GM12891 (cell line): ENCODE results near the gene ZNF593OS.

Source experiments
- DNase-seq: peaks from one replicate; pipeline ENCODE4 v3.0.0; 2011; ENCODE audit warnings: low spot score; ENCODE audit not compliant: insufficient read length
- FAIRE-seq: peaks from 2 replicates; lab custom pipeline; 2011; peaks lifted over from hg19 to GRCh38; lab: Jason Lieb, UNC
- PAX5 ChIP-seq: IDR thresholded peaks from 2 replicates; pipeline ENCODE4 v1.6.1; 2011; ENCODE audit warnings: low read length, moderate library complexity, mild to moderate bottlenecking; ENCODE audit not compliant: insufficient read depth, severe bottlenecking
- POLR2A ChIP-seq: IDR thresholded peaks from 2 replicates; pipeline ENCODE4 v1.6.1; 2011; ENCODE audit warnings: low read depth, low read length, control low read depth
- POLR2AphosphoS5 ChIP-seq: IDR thresholded peaks from 2 replicates; pipeline ENCODE4 v1.6.1; 2011; ENCODE audit warnings: low read depth, low read length, control low read depth
- POU2F2 ChIP-seq: IDR thresholded peaks from 2 replicates; pipeline ENCODE4 v1.6.1; 2011; ENCODE audit warnings: low read depth, mild to moderate bottlenecking, control low read depth, low read length, moderate library complexity
- SPI1 ChIP-seq: IDR thresholded peaks from 2 replicates; pipeline ENCODE4 v1.6.1; 2011; ENCODE audit warnings: low read depth, low read length, control low read depth
- TAF1 ChIP-seq: IDR thresholded peaks from 2 replicates; pipeline ENCODE4 v1.6.1; 2011; ENCODE audit warnings: low read depth, low read length, control low read depth

Gene ZNF593OS

GRCh38 chr1:26200413-26200812 is 28.8 kb upstream of the ZNF593OS start:
- no peak for FAIRE-seq
- no peak for TF ChIP-seq POLR2A
- no peak for TF ChIP-seq SPI1
- no peak for TF ChIP-seq POU2F2
- no peak for TF ChIP-seq TAF1
- TF ChIP-seq POLR2AphosphoS5: no peak
- no peak for TF ChIP-seq PAX5
- no peak for DNase-seq

GRCh38 chr1:26197813-26198212 is 26.2 kb upstream of the ZNF593OS start:
- DNase-seq (no peak), FAIRE-seq (no peak)
- TF ChIP-seq SPI1 (no peak), POLR2A (no peak), POU2F2 (no peak), POLR2AphosphoS5 (no peak), PAX5 (no peak), TAF1 (no peak)

GRCh38 chr1:26197301-26197700 is 25.7 kb upstream of the ZNF593OS start:
- FAIRE-seq: no peak
- no peak for TF ChIP-seq POU2F2
- TF ChIP-seq PAX5: no peak
- TF ChIP-seq TAF1: no peak
- no peak for TF ChIP-seq SPI1
- TF ChIP-seq POLR2AphosphoS5: no peak
- TF ChIP-seq POLR2A: no peak
- no peak for DNase-seq

- no peak for FAIRE-seq
- no peak for DNase-seq
- no peak for TF ChIP-seq TAF1
- TF ChIP-seq POU2F2: no peak
- no peak for TF ChIP-seq POLR2AphosphoS5
- no peak for TF ChIP-seq PAX5
- no peak for TF ChIP-seq POLR2A
- TF ChIP-seq SPI1: no peak
Measured at GRCh38 chr1:26195805-26196204, 24.2 kb upstream of the ZNF593OS start.

- DNase-seq (no peak), FAIRE-seq (no peak)
- TF ChIP-seq SPI1: no peak
- no peak for TF ChIP-seq POU2F2
- no peak for TF ChIP-seq PAX5
- TF ChIP-seq POLR2A: no peak
- TF ChIP-seq POLR2AphosphoS5: no peak
- no peak for TF ChIP-seq TAF1
Measured at GRCh38 chr1:26191739-26192138, 20.1 kb upstream of the ZNF593OS start.

- FAIRE-seq: no peak
- TF ChIP-seq PAX5 (no peak), POU2F2 (no peak), TAF1 (no peak), POLR2AphosphoS5 (no peak), SPI1 (no peak), POLR2A (no peak)
- DNase-seq: no peak
Measured at GRCh38 chr1:26190373-26190987, 18.8 kb upstream of the ZNF593OS start, which contains the start of gene CATSPER4. CATSPER4 (plus strand) TSS chr1:26190602; CDS start chr1:26190628, 26 bp downstream.

- no peak for FAIRE-seq
Measured at GRCh38 chr1:26189751-26190275, 18.2 kb upstream of the ZNF593OS start.

GRCh38 chr1:26189331-26189730 is 17.7 kb upstream of the ZNF593OS start:
- FAIRE-seq (no peak), DNase-seq (no peak)
- no peak for TF ChIP-seq TAF1
- no peak for TF ChIP-seq POU2F2
- TF ChIP-seq SPI1: no peak
- TF ChIP-seq POLR2A: no peak
- TF ChIP-seq POLR2AphosphoS5: no peak
- TF ChIP-seq PAX5: no peak

More at GRCh38 chr1:26189751-26190275, 18.2 kb upstream of the ZNF593OS start:
- TF ChIP-seq TAF1 (no peak), POU2F2 (no peak), PAX5 (no peak), POLR2AphosphoS5 (no peak), SPI1 (no peak), POLR2A (no peak)
- no peak for DNase-seq

GRCh38 chr1:26188477-26188876 is 16.8 kb upstream of the ZNF593OS start:
- DNase-seq (no peak), FAIRE-seq (no peak)
- TF ChIP-seq POLR2A: no peak
- TF ChIP-seq PAX5: no peak
- TF ChIP-seq TAF1: no peak
- no peak for TF ChIP-seq SPI1
- TF ChIP-seq POLR2AphosphoS5: no peak
- no peak for TF ChIP-seq POU2F2
